ENCODE data around the gene IL12B.

IL12B gene

GRCh38 chr5:159319363-159319762 is 10.9 kb downstream of the IL12B start:
- in situ Hi-C loops (cut with HindIII; ENCODE audit: low sequenced_read_pairs): no loop called here
- no peak for TF ChIP-seq CTCF (IDR thresholded peaks at IDR 0.05; ENCODE audit: low read depth, low read length, missing control alignments)
- no peak for DNase-seq (ENCODE audit: low read depth)
- H3K4me3 ChIP-seq (ENCODE audit: low read depth, low read length): no peak overlapping the region

DNA sequence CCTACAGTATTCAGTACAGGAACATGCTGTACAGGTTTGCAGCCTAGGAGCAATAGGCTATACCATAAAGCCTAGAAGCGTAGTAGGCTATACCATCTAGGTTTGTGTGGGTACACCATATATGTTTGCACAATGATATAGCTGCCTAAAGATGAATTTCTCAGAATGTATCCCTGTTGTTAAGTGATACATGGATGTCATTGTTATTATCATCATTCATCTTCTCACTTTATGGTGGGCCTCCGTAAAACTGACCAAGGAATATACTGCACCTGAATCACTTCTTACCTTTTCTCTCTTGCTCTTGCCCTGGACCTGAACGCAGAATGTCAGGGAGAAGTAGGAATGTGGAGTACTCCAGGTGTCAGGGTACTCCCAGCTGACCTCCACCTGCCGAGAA is 11.8 kb downstream of the IL12B start:
- no peak for TF ChIP-seq CTCF (IDR thresholded peaks at IDR 0.05; ENCODE audit: low read depth, low read length, missing control alignments)
- no peak for DNase-seq (ENCODE audit: low read depth)
- H3K4me3 ChIP-seq (ENCODE audit: low read depth, low read length): no peak overlapping the region
- in situ Hi-C loops (cut with HindIII; ENCODE audit: low sequenced_read_pairs): no loop called here

DNA sequence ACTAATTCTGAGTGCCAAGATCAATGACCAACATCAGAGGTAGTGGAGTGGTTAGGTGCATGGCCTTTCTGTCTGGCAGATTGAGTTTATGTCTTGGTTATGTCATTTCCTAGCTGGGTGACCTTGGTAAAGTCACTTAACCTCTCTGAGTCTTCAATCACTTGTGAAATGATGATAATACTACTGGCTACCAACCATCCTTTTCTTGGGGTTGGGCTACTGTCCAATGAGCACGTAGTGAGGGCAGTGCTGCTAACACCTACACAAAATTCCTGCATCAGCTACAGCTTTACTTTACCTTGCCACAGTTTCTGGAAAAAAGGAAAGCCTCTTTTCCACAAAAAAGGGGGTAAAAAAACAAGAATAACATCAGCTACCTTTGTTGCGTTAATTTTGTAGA is 12.4 kb downstream of the IL12B start:
- DNase-seq (ENCODE audit: low read depth): no peak
- in situ Hi-C loops (cut with HindIII; ENCODE audit: low sequenced_read_pairs): no loop called here
- no peak for TF ChIP-seq CTCF (IDR thresholded peaks at IDR 0.05; ENCODE audit: low read depth, low read length, missing control alignments)
- H3K4me3 ChIP-seq (ENCODE audit: low read depth, low read length): no peak overlapping the region

GRCh38 chr5:159316519-159317383 is 13.5 kb downstream of the IL12B start:
- peak; percentile 89 for TF ChIP-seq CTCF (IDR thresholded peaks at IDR 0.05; ENCODE audit: low read depth, low read length, missing control alignments)
- DNase-seq (ENCODE audit: low read depth): peak; percentile 45

DNA sequence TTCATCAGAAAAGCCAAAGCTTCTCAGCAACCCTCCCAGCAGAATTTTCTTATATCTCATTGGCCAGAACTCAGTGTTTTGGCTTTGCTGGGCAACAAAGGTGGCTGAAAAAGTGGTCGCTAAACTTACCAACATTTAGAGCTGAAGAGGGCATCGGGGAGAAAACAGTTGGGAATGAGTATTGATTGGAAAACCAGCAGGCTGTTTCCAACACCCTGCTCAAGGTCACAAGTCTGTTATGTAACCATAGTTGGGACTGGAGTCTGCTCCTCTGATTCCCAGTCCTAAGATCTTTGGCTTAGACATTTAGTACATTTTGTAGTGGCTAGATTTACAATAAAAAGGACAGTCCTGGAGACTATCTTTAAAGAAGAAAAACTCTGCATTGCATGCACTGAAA is 17.1 kb downstream of the IL12B start:
- DNase-seq (ENCODE audit: low read depth): no peak
- TF ChIP-seq CTCF (IDR thresholded peaks at IDR 0.05; ENCODE audit: low read depth, low read length, missing control alignments): no peak
- in situ Hi-C loops (cut with HindIII; ENCODE audit: low sequenced_read_pairs): no loop called here
- H3K4me3 ChIP-seq (ENCODE audit: low read depth, low read length): no peak overlapping the region

More at GRCh38 chr5:159316519-159317383, 13.5 kb downstream of the IL12B start:
- in situ Hi-C loops (cut with HindIII; ENCODE audit: low sequenced_read_pairs): no loop called here
- H3K4me3 ChIP-seq (ENCODE audit: low read depth, low read length): no peak overlapping the region

- no peak for DNase-seq (ENCODE audit: low read depth)
- no peak for TF ChIP-seq CTCF (IDR thresholded peaks at IDR 0.05; ENCODE audit: low read depth, low read length, missing control alignments)
- in situ Hi-C loops (cut with HindIII; ENCODE audit: low sequenced_read_pairs): no loop called here
- no peak overlapping the region for H3K4me3 ChIP-seq (ENCODE audit: low read depth, low read length)
Measured at GRCh38 chr5:159311063-159311462, 19.2 kb downstream of the IL12B start.

Data from astrocyte of the cerebellum (primary cell).